ENCODE results near the gene BZW1. TPM values are rescaled to one million over a fixed set of nuclear protein-coding genes. Genes with fewer than 3 reads are reported as not detected.

The BZW1 gene
- total and polyA plus RNA-seq, 2 experiments from 2014 or later = 118 to 323 TPM

DNA sequence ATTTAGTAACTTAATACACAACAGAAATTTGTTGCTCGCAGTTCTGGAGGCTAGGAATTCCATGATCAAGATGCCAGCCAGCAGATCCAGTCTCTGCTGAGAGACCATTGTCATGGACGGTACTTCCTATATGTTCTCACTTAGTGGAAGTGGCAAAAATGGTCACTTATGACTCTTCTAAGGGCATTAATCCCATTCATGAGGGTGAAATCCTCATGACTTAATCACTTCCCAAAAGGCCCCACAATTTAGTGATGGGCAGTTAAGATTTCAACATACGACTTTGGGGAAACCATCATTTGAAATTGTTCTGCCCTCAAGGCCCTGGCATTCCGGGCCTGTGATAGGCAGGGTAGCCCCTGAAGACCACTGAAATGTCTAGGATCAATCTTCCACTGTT lies 23.0 kb downstream of the BZW1 start:
- H3K4me1 ChIP-seq (ENCODE audit: insufficient read depth) = peaks cover 2% of the 10 kb centered on the region; the same call in 1 of the 2 replicates
- ATAC-seq (no peak), DNase-seq (ENCODE audit: low spot score) (no peak)
- TF ChIP-seq, protein P1, sequence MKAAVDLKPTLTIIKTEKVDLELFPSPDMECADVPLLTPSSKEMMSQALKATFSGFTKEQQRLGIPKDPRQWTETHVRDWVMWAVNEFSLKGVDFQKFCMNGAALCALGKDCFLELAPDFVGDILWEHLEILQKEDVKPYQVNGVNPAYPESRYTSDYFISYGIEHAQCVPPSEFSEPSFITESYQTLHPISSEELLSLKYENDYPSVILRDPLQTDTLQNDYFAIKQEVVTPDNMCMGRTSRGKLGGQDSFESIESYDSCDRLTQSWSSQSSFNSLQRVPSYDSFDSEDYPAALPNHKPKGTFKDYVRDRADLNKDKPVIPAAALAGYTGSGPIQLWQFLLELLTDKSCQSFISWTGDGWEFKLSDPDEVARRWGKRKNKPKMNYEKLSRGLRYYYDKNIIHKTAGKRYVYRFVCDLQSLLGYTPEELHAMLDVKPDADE (IDR thresholded peaks at IDR 0.05) = no peak
- no peak for TF ChIP-seq ZNF114 (CRISPR knock-in tag; IDR thresholded peaks at IDR 0.05)
- TF ChIP-seq NANOG (IDR thresholded peaks at IDR 0.05; ENCODE audit: borderline replicate concordance) = no peak
- TF ChIP-seq, protein P2, sequence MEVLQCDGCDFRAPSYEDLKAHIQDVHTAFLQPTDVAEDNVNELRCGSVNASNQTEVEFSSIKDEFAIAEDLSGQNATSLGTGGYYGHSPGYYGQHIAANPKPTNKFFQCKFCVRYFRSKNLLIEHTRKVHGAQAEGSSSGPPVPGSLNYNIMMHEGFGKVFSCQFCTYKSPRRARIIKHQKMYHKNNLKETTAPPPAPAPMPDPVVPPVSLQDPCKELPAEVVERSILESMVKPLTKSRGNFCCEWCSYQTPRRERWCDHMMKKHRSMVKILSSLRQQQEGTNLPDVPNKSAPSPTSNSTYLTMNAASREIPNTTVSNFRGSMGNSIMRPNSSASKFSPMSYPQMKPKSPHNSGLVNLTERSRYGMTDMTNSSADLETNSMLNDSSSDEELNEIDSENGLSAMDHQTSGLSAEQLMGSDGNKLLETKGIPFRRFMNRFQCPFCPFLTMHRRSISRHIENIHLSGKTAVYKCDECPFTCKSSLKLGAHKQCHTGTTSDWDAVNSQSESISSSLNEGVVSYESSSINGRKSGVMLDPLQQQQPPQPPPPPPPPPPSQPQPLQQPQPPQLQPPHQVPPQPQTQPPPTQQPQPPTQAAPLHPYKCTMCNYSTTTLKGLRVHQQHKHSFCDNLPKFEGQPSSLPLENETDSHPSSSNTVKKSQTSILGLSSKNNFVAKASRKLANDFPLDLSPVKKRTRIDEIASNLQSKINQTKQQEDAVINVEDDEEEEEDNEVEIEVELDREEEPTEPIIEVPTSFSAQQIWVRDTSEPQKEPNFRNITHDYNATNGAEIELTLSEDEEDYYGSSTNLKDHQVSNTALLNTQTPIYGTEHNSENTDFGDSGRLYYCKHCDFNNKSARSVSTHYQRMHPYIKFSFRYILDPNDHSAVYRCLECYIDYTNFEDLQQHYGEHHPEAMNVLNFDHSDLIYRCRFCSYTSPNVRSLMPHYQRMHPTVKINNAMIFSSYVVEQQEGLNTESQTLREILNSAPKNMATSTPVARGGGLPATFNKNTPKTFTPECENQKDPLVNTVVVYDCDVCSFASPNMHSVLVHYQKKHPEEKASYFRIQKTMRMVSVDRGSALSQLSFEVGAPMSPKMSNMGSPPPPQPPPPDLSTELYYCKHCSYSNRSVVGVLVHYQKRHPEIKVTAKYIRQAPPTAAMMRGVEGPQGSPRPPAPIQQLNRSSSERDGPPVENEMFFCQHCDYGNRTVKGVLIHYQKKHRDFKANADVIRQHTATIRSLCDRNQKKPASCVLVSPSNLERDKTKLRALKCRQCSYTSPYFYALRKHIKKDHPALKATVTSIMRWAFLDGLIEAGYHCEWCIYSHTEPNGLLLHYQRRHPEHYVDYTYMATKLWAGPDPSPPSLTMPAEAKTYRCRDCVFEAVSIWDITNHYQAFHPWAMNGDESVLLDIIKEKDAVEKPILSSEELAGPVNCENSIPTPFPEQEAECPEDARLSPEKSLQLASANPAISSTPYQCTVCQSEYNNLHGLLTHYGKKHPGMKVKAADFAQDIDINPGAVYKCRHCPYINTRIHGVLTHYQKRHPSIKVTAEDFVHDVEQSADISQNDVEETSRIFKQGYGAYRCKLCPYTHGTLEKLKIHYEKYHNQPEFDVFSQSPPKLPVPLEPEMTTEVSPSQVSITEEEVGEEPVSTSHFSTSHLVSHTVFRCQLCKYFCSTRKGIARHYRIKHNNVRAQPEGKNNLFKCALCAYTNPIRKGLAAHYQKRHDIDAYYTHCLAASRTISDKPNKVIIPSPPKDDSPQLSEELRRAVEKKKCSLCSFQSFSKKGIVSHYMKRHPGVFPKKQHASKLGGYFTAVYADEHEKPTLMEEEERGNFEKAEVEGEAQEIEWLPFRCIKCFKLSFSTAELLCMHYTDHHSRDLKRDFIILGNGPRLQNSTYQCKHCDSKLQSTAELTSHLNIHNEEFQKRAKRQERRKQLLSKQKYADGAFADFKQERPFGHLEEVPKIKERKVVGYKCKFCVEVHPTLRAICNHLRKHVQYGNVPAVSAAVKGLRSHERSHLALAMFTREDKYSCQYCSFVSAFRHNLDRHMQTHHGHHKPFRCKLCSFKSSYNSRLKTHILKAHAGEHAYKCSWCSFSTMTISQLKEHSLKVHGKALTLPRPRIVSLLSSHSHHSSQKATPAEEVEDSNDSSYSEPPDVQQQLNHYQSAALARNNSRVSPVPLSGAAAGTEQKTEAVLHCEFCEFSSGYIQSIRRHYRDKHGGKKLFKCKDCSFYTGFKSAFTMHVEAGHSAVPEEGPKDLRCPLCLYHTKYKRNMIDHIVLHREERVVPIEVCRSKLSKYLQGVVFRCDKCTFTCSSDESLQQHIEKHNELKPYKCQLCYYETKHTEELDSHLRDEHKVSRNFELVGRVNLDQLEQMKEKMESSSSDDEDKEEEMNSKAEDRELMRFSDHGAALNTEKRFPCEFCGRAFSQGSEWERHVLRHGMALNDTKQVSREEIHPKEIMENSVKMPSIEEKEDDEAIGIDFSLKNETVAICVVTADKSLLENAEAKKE (CRISPR knock-in tag; IDR thresholded peaks at IDR 0.05) = no peak
- no peak for TF ChIP-seq STAT1 (IDR thresholded peaks at IDR 0.05; ENCODE audit: unreplicated experiment)
- no peak for TF ChIP-seq ZNF331 (CRISPR knock-in tag; IDR thresholded peaks at IDR 0.05; ENCODE audit: low read depth)
- TF ChIP-seq CREB1 (CRISPR knock-in tag; IDR thresholded peaks at IDR 0.05; ENCODE audit: low read depth) = no peak
- H3K4me2 ChIP-seq = no peak overlapping the region
- Mint-ChIP-seq H3K36me3 (ENCODE audit: low read depth) (peaks cover 10% of the 10 kb centered on the region), H3K27ac (no peak overlapping the region), H3K9me3 (peaks cover 20% of the 10 kb centered on the region), H3K27me3 (ENCODE audit: insufficient read depth, low read depth, poor library complexity) (no peaks in the 10 kb centered on the region), H3K4me3 (no peak overlapping the region), H3K4me1 (peaks cover 6% of the 10 kb centered on the region; the same call in 2 of the 3 replicates)
- H2AFZ ChIP-seq = no peak overlapping the region; the same call in 1 of the 2 replicates
- no peak overlapping the region for H3K4me3 ChIP-seq
- H3K36me3 ChIP-seq (ENCODE audit: insufficient read depth) = peaks cover 6% of the 10 kb centered on the region; the same call in 1 of the 2 replicates
- H3K27ac ChIP-seq (ENCODE audit: low read depth) = no peak overlapping the region
- no peaks in the 10 kb centered on the region for H3K79me2 ChIP-seq (replicated peaks; ENCODE audit: insufficient read depth)
- no peaks in the 10 kb centered on the region for H4K20me1 ChIP-seq (replicated peaks; ENCODE audit: insufficient read depth)
- no peaks in the 10 kb centered on the region for H3F3A ChIP-seq (replicated peaks; ENCODE audit: low read depth)
- peaks cover 3% of the 10 kb centered on the region; the same call in 1 of the 2 replicates for H3K9me2 ChIP-seq (ENCODE audit: insufficient read depth)
- H3K27me3 ChIP-seq (ENCODE audit: insufficient read depth) = no peaks in the 10 kb centered on the region

Measured in GM23338 (cell line).